CD4-positive, CD25-positive, alpha-beta regulatory T cell (primary cell): ENCODE results near the gene THOC6. TPM values are rescaled to one million over a fixed set of nuclear protein-coding genes. Genes with fewer than 3 reads are reported as not detected.
"Not testable (repeated sequence)": the region's sequence is repeated elsewhere in the genome, so short reads cannot be mapped to it uniquely, and the experiment has no call there.

Experiments
- ATAC-seq, 2 donors: fragments of 150-1000 bp; cut with Tn5 transposase; one replicate each; pipeline ENCODE4 v1.10.0; 2021; ENCODE audit warnings: low read depth in 2 of 2, moderate number of reproducible peaks in 2 of 2, moderate library complexity in 1 of 2
- DNase-seq, 3 donors: peaks; one replicate each; pipeline versions ENCODE4 v3.0.0 to v3.0.0-alpha.2; 2012 to 2022; ENCODE audit warnings: mixed read lengths in 1 of 3
- H3K27ac ChIP-seq: one replicate; pipeline ENCODE4 v1.7.0; 2013; ENCODE audit warnings: mild to moderate bottlenecking, low read length; ENCODE audit not compliant: insufficient read depth, poor library complexity, severe bottlenecking
- H3K27me3 ChIP-seq: one replicate; pipeline ENCODE4 v1.7.0; 2013; ENCODE audit warnings: low read length; ENCODE audit not compliant: control insufficient read depth, insufficient read depth
- H3K36me3 ChIP-seq: one replicate; pipeline ENCODE4 v1.7.0; 2013; ENCODE audit warnings: mild to moderate bottlenecking, low read length, moderate library complexity; ENCODE audit not compliant: control insufficient read depth, insufficient read depth
- H3K4me1 ChIP-seq: 2 replicates; pipeline ENCODE4 v1.7.0; 2013; ENCODE audit warnings: mild to moderate bottlenecking, low read length; ENCODE audit not compliant: insufficient read depth, control insufficient read depth, poor library complexity, severe bottlenecking
- H3K4me3 ChIP-seq: one replicate; pipeline ENCODE4 v1.7.0; 2013; ENCODE audit warnings: low read depth, mild to moderate bottlenecking, low read length, moderate library complexity
- H3K9me3 ChIP-seq, 2 experiments: 1 replicate in 1 of 2; 2 replicates in 1 of 2; pipeline ENCODE4 v1.7.0; 2013; ENCODE audit warnings: low read length in 2 of 2, mild to moderate bottlenecking in 1 of 2, moderate library complexity in 1 of 2; ENCODE audit not compliant: control insufficient read depth in 2 of 2
- H3K27ac Mint-ChIP-seq, 3 donors: one replicate each; pipeline ENCODE4 v1.8.0; 2020 to 2022; ENCODE audit warnings: mild to moderate bottlenecking in 3 of 3, mixed read lengths in 3 of 3, moderate library complexity in 2 of 3
- H3K27me3 Mint-ChIP-seq: one replicate; pipeline ENCODE4 v1.8.0; 2022; ENCODE audit warnings: mild to moderate bottlenecking, mixed read lengths
- H3K36me3 Mint-ChIP-seq: one replicate; pipeline ENCODE4 v1.8.0; 2020; ENCODE audit warnings: mixed read lengths
- H3K4me1 Mint-ChIP-seq, 4 donors: one replicate each; pipeline ENCODE4 v1.8.0; 2020 to 2022; ENCODE audit warnings: mixed read lengths in 4 of 4, mild to moderate bottlenecking in 1 of 4
- H3K4me3 Mint-ChIP-seq, 4 donors: one replicate each; pipeline ENCODE4 v1.8.0; 2020 to 2022; ENCODE audit warnings: mild to moderate bottlenecking in 4 of 4, mixed read lengths in 4 of 4, moderate library complexity in 3 of 4
- H3K9me3 Mint-ChIP-seq, 7 donors: one replicate each; pipeline ENCODE4 v1.8.0; 2020 to 2022; ENCODE audit warnings: mixed read lengths in 7 of 7, mild to moderate bottlenecking in 3 of 7, moderate library complexity in 2 of 7
- polyA plus RNA-seq, 4 donors: library from polyadenylated mRNA; unstranded; fragments of 300-500 nt; fragmentation: Illumina TruSeq; gene quantifications; one replicate each; pipeline ENCODE4 v1.2.3, GENCODE V29; 2021
- total RNA-seq: library from RNA; stranded (reverse); gene quantifications from one replicate; pipeline ENCODE4 v1.2.3, GENCODE V29; 2022

The THOC6 gene
- total and polyA plus RNA-seq, 5 donors from 2014 or later, result 16.2 to 49.2 (median 39.4) TPM

DNA sequence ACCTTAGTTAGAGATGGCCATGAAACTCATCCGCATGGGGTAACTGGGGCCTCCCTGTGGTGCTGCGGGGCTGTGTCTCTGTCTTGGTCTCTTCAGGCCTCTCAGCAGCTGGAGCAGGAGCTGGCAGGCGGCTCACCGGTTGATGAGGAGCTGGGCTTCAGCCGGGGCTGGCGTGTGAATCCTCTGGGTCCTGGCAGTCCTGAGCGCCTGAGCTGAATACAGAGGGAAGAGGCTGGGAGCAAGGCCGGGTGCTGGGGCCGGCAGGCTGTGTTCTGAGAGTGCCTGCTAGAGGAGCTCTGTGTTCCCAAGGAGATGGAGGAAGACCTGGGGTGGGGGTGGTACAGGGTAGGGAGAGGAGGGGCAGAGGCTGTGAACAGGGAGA, 31.9 kb downstream of the THOC6 start:
- peaks cover 42% of the 10 kb centered on the region for H3K4me1 ChIP-seq
- not testable (repeated sequence) for H3K36me3 ChIP-seq, H3K27ac ChIP-seq, H3K27me3 ChIP-seq, H3K9me3 ChIP-seq, DNase-seq, H3K27me3 Mint-ChIP-seq, H3K4me3 ChIP-seq, H3K9me3 Mint-ChIP-seq, ATAC-seq
- H3K4me1 Mint-ChIP-seq, result peaks cover 0 to 50% (median 27%) of the 10 kb centered on the region in 4 donors
- peaks cover 14% of the 10 kb centered on the region for H3K36me3 Mint-ChIP-seq
- H3K27ac Mint-ChIP-seq, result peak overlapping the region in 1 of 3 donors; percentile 26
- peak overlapping the region in 3 of 4 donors; percentile 44 to 82 (median 78) for H3K4me3 Mint-ChIP-seq

DNA sequence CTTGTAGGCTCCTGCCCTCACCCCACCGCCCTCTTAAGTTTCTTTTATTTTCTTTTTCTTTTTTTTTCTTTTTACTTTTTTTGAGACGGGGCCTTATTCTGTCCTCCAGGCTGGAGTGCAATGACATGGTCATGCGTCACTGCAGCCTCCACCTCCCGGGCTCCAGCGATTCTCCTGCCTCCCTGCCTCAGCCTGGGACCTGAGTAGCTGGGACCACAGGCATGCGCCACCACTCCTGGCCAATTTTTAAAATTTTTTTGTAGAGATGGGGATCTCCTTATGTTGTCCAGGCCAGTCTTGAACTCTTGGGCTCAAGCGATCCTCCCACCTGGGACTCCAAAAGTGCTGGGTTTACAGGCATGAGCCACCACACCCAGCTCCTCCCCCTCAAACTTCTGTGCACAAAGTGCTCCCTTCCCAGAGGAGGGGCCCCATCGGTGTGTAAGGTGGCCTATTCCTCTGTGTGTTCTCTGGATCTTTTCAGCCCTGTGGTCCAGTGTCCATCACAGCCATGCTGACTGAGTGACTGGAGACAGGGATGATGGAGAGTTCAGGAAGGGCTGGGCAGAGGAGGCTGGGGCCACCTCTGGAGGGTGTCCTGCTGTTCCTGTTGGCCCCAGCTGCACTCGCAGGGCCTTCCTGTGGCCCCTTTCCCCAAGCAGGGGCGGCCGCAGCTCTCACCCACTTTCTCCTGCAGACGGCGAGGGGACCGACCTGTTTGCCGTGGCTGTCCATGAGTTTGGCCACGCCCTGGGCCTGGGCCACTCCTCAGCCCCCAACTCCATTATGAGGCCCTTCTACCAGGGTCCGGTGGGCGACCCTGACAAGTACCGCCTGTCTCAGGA, 32.7 kb downstream of the THOC6 start:
- no peaks in the 10 kb centered on the region for H3K9me3 ChIP-seq
- no peaks in the 10 kb centered on the region for H3K27me3 ChIP-seq
- peak overlapping the region; percentile 35 to 91 (median 70) for H3K4me3 Mint-ChIP-seq
- peaks cover 0 to 50% (median 27%) of the 10 kb centered on the region in 4 donors for H3K4me1 Mint-ChIP-seq
- no peak for ATAC-seq
- no peaks in the 10 kb centered on the region for H3K9me3 Mint-ChIP-seq
- peaks cover 42% of the 10 kb centered on the region for H3K4me1 ChIP-seq
- no peaks in the 10 kb centered on the region for H3K36me3 ChIP-seq
- no peak for DNase-seq
- H3K4me3 ChIP-seq, result no peak overlapping the region
- H3K27me3 Mint-ChIP-seq, result no peaks in the 10 kb centered on the region
- no peak overlapping the region for H3K27ac ChIP-seq
- peak overlapping the region in 2 of 3 donors; percentile 7 to 66 for H3K27ac Mint-ChIP-seq
- peaks cover 14% of the 10 kb centered on the region for H3K36me3 Mint-ChIP-seq

DNA sequence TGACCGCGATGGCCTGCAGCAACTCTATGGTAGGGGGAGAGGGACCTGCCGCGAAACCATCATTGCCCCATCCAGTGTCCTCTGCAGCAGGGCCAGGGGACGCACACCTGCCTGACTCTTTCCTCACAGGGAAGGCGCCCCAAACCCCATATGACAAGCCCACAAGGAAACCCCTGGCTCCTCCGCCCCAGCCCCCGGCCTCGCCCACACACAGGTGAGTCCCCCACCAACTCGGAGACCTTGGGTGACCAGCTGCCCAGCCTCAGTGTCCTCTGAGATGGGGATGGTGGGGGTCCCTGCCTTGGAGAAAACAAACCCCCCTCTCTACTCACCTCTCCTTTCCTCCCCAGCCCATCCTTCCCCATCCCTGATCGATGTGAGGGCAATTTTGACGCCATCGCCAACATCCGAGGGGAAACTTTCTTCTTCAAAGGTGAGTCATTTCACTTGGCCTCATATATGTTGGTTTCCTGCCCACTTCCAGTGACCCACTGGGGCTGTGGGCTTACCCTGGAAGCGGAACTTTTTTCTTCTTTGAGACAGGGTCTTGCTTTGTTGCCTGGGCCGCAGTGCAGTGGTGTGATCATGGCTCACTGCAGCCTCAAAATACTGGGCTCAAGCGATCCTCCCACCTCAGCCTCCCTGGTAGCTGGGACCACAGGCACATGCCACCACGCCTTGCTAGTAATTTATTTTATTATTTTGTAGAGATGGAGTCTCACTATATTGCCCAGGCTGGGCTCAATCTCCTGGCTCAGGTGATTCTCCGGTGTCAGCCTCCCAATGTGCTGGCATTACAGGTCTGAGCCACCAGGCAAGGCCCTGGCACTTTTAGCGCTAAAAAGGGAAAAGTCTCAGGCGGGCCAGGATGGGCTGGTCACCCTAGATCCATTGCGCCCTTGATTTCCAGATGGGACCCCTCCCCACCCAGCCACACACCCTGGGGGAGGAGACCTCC, 33.6 kb downstream of the THOC6 start:
- peaks cover 47% of the 10 kb centered on the region for H3K4me1 ChIP-seq
- Mint-ChIP-seq H3K27ac (peak overlapping the region in 2 of 3 donors; percentile 7 to 66), H3K36me3 (peaks cover 14% of the 10 kb centered on the region), H3K4me1 (peaks cover 0 to 52% (median 23%) of the 10 kb centered on the region in 4 donors), H3K27me3 (no peaks in the 10 kb centered on the region), H3K4me3 (peak overlapping the region; percentile 65 to 91 (median 76)), H3K9me3 (no peaks in the 10 kb centered on the region)
- no peaks in the 10 kb centered on the region for H3K36me3 ChIP-seq
- peak overlapping the region; percentile 33 for H3K27ac ChIP-seq
- DNase-seq (no peak), ATAC-seq (no peak)
- no peaks in the 10 kb centered on the region for H3K27me3 ChIP-seq
- no peak overlapping the region for H3K4me3 ChIP-seq
- H3K9me3 ChIP-seq, result no peaks in the 10 kb centered on the region

DNA sequence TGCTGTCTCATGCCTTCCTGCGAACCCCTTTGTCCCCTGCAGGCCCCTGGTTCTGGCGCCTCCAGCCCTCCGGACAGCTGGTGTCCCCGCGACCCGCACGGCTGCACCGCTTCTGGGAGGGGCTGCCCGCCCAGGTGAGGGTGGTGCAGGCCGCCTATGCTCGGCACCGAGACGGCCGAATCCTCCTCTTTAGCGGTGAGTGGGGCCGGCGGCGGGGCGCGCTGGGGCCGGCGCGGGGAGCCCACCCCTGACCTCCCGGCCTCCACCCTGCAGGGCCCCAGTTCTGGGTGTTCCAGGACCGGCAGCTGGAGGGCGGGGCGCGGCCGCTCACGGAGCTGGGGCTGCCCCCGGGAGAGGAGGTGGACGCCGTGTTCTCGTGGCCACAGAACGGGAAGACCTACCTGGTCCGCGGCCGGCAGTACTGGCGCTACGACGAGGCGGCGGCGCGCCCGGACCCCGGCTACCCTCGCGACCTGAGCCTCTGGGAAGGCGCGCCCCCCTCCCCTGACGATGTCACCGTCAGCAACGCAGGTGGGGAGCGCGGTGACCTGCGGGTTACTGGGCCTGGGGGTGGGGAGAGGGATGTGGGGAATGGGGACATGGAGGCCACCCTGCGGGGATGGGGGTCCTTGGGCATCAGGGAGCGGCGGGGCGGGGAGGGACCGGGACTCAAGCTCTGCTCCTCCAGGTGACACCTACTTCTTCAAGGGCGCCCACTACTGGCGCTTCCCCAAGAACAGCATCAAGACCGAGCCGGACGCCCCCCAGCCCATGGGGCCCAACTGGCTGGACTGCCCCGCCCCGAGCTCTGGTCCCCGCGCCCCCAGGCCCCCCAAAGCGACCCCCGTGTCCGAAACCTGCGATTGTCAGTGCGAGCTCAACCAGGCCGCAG, 34.5 kb downstream of the THOC6 start:
- DNase-seq, result peak in 2 of 3 donors; percentile 40 to 77
- Histone ChIP-seq H3K27me3 (no peaks in the 10 kb centered on the region), H3K4me3 (no peak overlapping the region), H3K36me3 (no peaks in the 10 kb centered on the region), H3K4me1 (peaks cover 47% of the 10 kb centered on the region), H3K27ac (peak overlapping the region; percentile 79), H3K9me3 (no peaks in the 10 kb centered on the region)
- Mint-ChIP-seq H3K27ac (peak overlapping the region; percentile 54 to 87 (median 80)), H3K9me3 (no peaks in the 10 kb centered on the region), H3K4me3 (peak overlapping the region; percentile 88 to 92 (median 92)), H3K27me3 (no peaks in the 10 kb centered on the region), H3K36me3 (peaks cover 14% of the 10 kb centered on the region), H3K4me1 (peaks cover 4 to 61% (median 28%) of the 10 kb centered on the region in 4 donors)
- peak; percentile 35 to 42 for ATAC-seq

DNA sequence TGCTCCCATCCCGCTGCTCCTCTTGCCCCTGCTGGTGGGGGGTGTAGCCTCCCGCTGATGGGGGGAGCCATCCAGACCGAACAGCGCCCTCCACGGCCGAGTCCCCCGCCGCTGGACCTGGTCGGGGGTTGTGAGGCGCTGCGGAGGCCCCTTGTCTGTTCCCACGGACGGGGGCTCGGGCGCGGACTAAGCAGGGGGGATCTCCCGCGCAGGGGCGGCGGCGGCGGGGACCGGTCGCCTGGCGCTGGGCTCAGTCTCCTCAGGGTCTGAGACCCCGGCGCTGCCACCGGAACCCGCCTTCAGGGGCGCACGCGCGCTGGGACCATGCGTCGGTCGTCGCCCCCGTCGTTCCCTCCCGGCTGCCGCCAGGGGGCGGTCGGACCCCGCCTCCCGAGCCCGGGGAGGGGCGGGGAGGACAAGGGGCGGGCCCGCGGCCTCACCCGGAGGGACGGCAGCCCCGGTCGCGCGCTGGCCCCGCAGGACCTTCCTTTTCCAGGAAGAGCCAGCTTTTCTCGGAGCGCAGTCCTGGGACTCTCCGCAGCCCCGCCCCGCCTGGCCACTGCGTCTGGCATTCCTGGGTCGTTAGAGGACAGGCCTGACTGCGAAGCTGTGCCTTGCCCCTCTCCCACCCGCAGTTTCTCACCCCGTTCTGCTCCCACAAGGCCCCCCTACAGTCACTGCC, 35.3 kb downstream of the THOC6 start:
- H3K4me1 Mint-ChIP-seq, result peaks cover 4 to 62% (median 31%) of the 10 kb centered on the region in 4 donors
- Histone ChIP-seq H3K4me1 (peaks cover 55% of the 10 kb centered on the region), H3K36me3 (no peaks in the 10 kb centered on the region), H3K27ac (peak overlapping the region; percentile 79), H3K27me3 (no peaks in the 10 kb centered on the region), H3K4me3 (peak overlapping the region; percentile 48), H3K9me3 (no peaks in the 10 kb centered on the region)
- H3K4me3 Mint-ChIP-seq, result peak overlapping the region; percentile 88 to 97 (median 92)
- H3K9me3 Mint-ChIP-seq, result no peaks in the 10 kb centered on the region
- H3K36me3 Mint-ChIP-seq, result peaks cover 7% of the 10 kb centered on the region
- H3K27ac Mint-ChIP-seq, result peak overlapping the region; percentile 87 to 97 (median 90)
- ATAC-seq (peak; percentile 90), DNase-seq (peak; percentile 82 to 89 (median 87))
- no peaks in the 10 kb centered on the region for H3K27me3 Mint-ChIP-seq

DNA sequence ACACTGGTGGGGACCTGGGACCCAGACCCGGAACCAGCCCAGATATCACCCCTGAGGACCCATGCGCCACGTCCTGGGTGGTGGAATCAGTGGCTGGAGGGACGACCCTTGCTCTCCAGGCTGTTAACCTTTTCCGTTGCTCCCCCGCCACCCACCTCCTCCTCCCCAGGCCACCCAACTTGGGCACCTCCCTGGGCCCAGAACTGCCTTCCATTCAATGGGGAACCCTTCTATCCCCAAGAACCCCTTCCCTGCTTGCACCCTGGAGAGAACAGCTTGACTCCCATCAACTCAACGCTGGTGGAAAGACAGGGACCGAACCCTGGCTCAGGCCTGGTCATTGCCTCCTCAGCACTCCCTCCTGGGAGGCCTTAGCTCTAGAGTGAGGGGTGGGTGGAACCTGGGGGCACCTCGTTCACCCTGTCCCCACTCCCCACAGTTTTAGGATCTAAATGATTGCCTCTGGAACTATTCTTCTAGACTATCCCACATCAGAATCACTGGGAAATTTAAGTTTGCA, 35.9 kb downstream of the THOC6 start:
- H3K4me3 ChIP-seq, result peak overlapping the region; percentile 48
- H3K27ac ChIP-seq, result peak overlapping the region; percentile 79
- H3K27me3 ChIP-seq, result no peaks in the 10 kb centered on the region
- Mint-ChIP-seq H3K27me3 (no peaks in the 10 kb centered on the region), H3K4me3 (peak overlapping the region; percentile 86 to 97 (median 92)), H3K36me3 (peaks cover 5% of the 10 kb centered on the region), H3K9me3 (peaks cover 0 to 2% (median 0%) of the 10 kb centered on the region in 7 donors), H3K4me1 (peaks cover 4 to 64% (median 32%) of the 10 kb centered on the region in 4 donors), H3K27ac (peak overlapping the region; percentile 87 to 97 (median 90))
- ATAC-seq (no peak), DNase-seq (no peak)
- H3K36me3 ChIP-seq, result no peaks in the 10 kb centered on the region
- no peaks in the 10 kb centered on the region for H3K9me3 ChIP-seq
- peaks cover 58% of the 10 kb centered on the region for H3K4me1 ChIP-seq
